GM21737 (cell line): ENCODE data around the gene CELF2.

Source experiments
- ATAC-seq: cut with Tn5 transposase; IDR thresholded peaks from one replicate; pipeline ENCODE4 v1.9.1; 2021; ENCODE audit warnings: mild to moderate bottlenecking, moderate library complexity; ENCODE audit not compliant: unreplicated experiment

CELF2 gene

GRCh38 chr10:11057018-11057417 lies 39.3 kb downstream of the CELF2 start:
- ATAC-seq, result no peak

- ATAC-seq, result no peak
These were observed 39.8 kb downstream of the CELF2 start for GRCh38 chr10:11057448-11057847.

- ATAC-seq, result no peak
These were observed 40.3 kb downstream of the CELF2 start for GRCh38 chr10:11057994-11058393.

GRCh38 chr10:11058965-11059364 lies 41.3 kb downstream of the CELF2 start:
- no peak for ATAC-seq

GRCh38 chr10:11063856-11064255 lies 46.2 kb downstream of the CELF2 start:
- ATAC-seq, result no peak

- no peak for ATAC-seq
These were observed 47.2 kb downstream of the CELF2 start for GRCh38 chr10:11064832-11065231.

- ATAC-seq, result no peak
These were observed 47.9 kb downstream of the CELF2 start for GRCh38 chr10:11065567-11065966.

GRCh38 chr10:11066520-11066919 lies 48.8 kb downstream of the CELF2 start:
- no peak for ATAC-seq

- ATAC-seq, result no peak
These were observed 51.4 kb downstream of the CELF2 start for GRCh38 chr10:11068861-11069633.

- no peak for ATAC-seq
These were observed 55.7 kb downstream of the CELF2 start for GRCh38 chr10:11073410-11073809.

GRCh38 chr10:11074536-11075267 lies 57.0 kb downstream of the CELF2 start:
- peak; percentile 62 for ATAC-seq

- no peak for ATAC-seq
These were observed 58.5 kb downstream of the CELF2 start for GRCh38 chr10:11076221-11076620.

- ATAC-seq, result no peak
These were observed 62.9 kb downstream of the CELF2 start for GRCh38 chr10:11080564-11080984.

- no peak for ATAC-seq
These were observed 63.7 kb downstream of the CELF2 start for GRCh38 chr10:11081408-11081807.

- no peak for ATAC-seq
These were observed 64.9 kb downstream of the CELF2 start for GRCh38 chr10:11082526-11082925.

GRCh38 chr10:11083051-11083450 lies 65.4 kb downstream of the CELF2 start:
- ATAC-seq, result no peak

GRCh38 chr10:11085545-11085944 lies 67.9 kb downstream of the CELF2 start:
- ATAC-seq, result no peak

- ATAC-seq, result no peak
These were observed 68.6 kb downstream of the CELF2 start for GRCh38 chr10:11086177-11086840.

GRCh38 chr10:11087372-11087771 lies 69.7 kb downstream of the CELF2 start:
- ATAC-seq, result no peak

GRCh38 chr10:11088709-11089108 lies 71.0 kb downstream of the CELF2 start:
- no peak for ATAC-seq

- no peak for ATAC-seq
These were observed 71.6 kb downstream of the CELF2 start for GRCh38 chr10:11089272-11089671.
